Hepatic stellate cell (primary cell): Measurements from ENCODE around the gene ADAMTS13.
"Not testable (repeated sequence)": the region's sequence is repeated elsewhere in the genome, so short reads cannot be mapped to it uniquely, and the experiment has no call there.

Experiments
- DNase-seq: peaks from one replicate; pipeline ENCODE4 v3.0.0; 2011; ENCODE audit warnings: low spot score

ADAMTS13 gene

GRCh38 chr9:133421615-133422542 lies at the start of gene ADAMTS13:
Gene ADAMTS13, plus strand, starts transcription at chr9:133422367. Its CDS starts 77 bp downstream, at chr9:133422444.
- no peak for DNase-seq

- DNase-seq, result peak; percentile 74
Measured at GRCh38 chr9:133374612-133375115, 47.5 kb upstream of the ADAMTS13 start.

- peak; percentile 69 for DNase-seq
Measured at GRCh38 chr9:133375116-133375723, 46.9 kb upstream of the ADAMTS13 start.

- DNase-seq, result peak; percentile 99
Measured at GRCh38 chr9:133375724-133376654, 46.2 kb upstream of the ADAMTS13 start, which contains the start of the genes STKLD1 and SURF4. Gene STKLD1, plus strand, starts transcription at chr9:133376366. Its CDS starts 108 bp downstream, at chr9:133376474. Gene SURF4, minus strand, starts transcription at chr9:133376060. Its CDS starts 91 bp downstream, at chr9:133375969.

GRCh38 chr9:133377280-133377679 lies 44.9 kb upstream of the ADAMTS13 start:
- DNase-seq, result not testable (repeated sequence)

GRCh38 chr9:133377721-133378216 lies 44.4 kb upstream of the ADAMTS13 start:
- DNase-seq, result no peak

- DNase-seq, result no peak
Measured at GRCh38 chr9:133378408-133378962, 43.7 kb upstream of the ADAMTS13 start.

GRCh38 chr9:133379153-133380086 lies 42.7 kb upstream of the ADAMTS13 start:
- no peak for DNase-seq

GRCh38 chr9:133380734-133381133 lies 41.4 kb upstream of the ADAMTS13 start:
- no peak for DNase-seq

GRCh38 chr9:133382507-133383141 lies 39.5 kb upstream of the ADAMTS13 start:
- no peak for DNase-seq

- no peak for DNase-seq
Measured at GRCh38 chr9:133383438-133383837, 38.7 kb upstream of the ADAMTS13 start.

- DNase-seq, result no peak
Measured at GRCh38 chr9:133384736-133385321, 37.3 kb upstream of the ADAMTS13 start.

GRCh38 chr9:133385452-133385851 lies 36.7 kb upstream of the ADAMTS13 start:
- no peak for DNase-seq

GRCh38 chr9:133386338-133386737 lies 35.8 kb upstream of the ADAMTS13 start:
- DNase-seq, result no peak

- DNase-seq, result no peak
Measured at GRCh38 chr9:133387680-133388079, 34.5 kb upstream of the ADAMTS13 start.

GRCh38 chr9:133389025-133389557 lies 33.1 kb upstream of the ADAMTS13 start:
- no peak for DNase-seq

- DNase-seq, result no peak
Measured at GRCh38 chr9:133389562-133389961, 32.6 kb upstream of the ADAMTS13 start.

GRCh38 chr9:133390713-133391112 lies 31.5 kb upstream of the ADAMTS13 start:
- DNase-seq, result no peak

GRCh38 chr9:133391449-133391848 lies 30.7 kb upstream of the ADAMTS13 start:
- DNase-seq, result not testable (repeated sequence)
